Nephron (organoid): ENCODE results near the gene OCIAD1.
"Not testable (repeated sequence)": the region's sequence is repeated elsewhere in the genome, so short reads cannot be mapped to it uniquely, and the experiment has no call there.

Experiments used
- H3K27ac Mint-ChIP-seq, 3 experiments: 2 replicates each; pipeline ENCODE4 v1.8.0; 2020; ENCODE audit warnings: mixed read lengths in 3 of 3, mild to moderate bottlenecking in 2 of 3, moderate library complexity in 1 of 3
- H3K27me3 Mint-ChIP-seq: 2 replicates; pipeline ENCODE4 v1.8.0; 2021; ENCODE audit warnings: low read depth, mild to moderate bottlenecking, moderate library complexity, mixed read lengths
- H3K36me3 Mint-ChIP-seq: 2 replicates; pipeline ENCODE4 v1.8.0; 2020; ENCODE audit warnings: low read depth, mixed read lengths
- H3K4me1 Mint-ChIP-seq: 2 replicates; pipeline ENCODE4 v1.8.0; 2020; ENCODE audit warnings: mixed read lengths
- H3K4me3 Mint-ChIP-seq, 3 experiments: 2 replicates each; pipeline ENCODE4 v1.8.0; 2020; ENCODE audit warnings: mild to moderate bottlenecking in 3 of 3, mixed read lengths in 3 of 3, moderate library complexity in 2 of 3
- H3K9me3 Mint-ChIP-seq: 2 replicates; pipeline ENCODE4 v1.8.0; 2020; ENCODE audit warnings: mixed read lengths
- TF ChIP-seq, protein P1 (sequence below), 3 experiments: fragments of 200-600 bp; sonication (generic); IDR thresholded peaks; one replicate each; pipeline ENCODE4 v1.5.0; 2021; ENCODE audit warnings: antibody characterized with exemption in 3 of 3; ENCODE audit not compliant: unreplicated experiment in 3 of 3

OCIAD1 gene

DNA sequence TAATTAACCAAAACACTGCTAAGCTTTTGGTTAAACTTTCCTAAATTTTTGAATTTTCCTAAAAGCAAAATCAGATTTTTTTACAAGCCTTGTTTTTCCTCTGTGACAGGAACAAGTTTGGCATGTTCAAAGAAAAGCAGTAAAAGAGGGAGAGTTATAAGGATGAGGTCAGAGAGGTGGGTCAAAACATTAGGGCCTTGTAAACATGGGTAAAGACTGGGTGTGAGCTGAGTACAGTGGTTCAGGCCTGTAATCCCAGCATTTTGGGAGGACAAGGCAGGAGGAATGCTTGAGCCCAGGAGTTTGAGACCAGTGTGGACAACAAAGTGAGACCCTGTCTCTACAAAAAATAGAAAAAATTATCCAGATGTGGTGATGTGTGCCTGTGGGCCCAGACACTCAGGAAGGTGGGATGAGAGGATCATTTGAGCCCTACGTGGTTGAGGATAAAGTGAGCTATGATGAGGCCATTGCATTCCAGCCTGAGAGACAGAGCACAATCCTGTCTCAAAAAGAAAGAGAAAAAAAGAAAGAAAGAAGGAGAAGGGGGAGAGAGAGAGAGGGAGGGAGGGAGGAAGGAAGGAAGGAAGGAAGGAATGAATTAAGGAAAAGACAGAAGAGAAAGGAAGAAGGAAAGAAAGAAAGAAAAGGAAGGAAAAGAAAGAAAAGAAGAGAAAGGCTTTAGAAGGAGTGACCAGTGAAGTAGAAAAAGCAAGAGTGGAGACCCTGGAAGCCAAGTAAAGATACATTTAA is 33.8 kb upstream of the OCIAD1 start:
- TF ChIP-seq, protein P1, sequence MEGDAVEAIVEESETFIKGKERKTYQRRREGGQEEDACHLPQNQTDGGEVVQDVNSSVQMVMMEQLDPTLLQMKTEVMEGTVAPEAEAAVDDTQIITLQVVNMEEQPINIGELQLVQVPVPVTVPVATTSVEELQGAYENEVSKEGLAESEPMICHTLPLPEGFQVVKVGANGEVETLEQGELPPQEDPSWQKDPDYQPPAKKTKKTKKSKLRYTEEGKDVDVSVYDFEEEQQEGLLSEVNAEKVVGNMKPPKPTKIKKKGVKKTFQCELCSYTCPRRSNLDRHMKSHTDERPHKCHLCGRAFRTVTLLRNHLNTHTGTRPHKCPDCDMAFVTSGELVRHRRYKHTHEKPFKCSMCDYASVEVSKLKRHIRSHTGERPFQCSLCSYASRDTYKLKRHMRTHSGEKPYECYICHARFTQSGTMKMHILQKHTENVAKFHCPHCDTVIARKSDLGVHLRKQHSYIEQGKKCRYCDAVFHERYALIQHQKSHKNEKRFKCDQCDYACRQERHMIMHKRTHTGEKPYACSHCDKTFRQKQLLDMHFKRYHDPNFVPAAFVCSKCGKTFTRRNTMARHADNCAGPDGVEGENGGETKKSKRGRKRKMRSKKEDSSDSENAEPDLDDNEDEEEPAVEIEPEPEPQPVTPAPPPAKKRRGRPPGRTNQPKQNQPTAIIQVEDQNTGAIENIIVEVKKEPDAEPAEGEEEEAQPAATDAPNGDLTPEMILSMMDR (IDR thresholded peaks at IDR 0.05; ENCODE audit: unreplicated experiment in 3 of 3) = no peak
- no peaks in the 10 kb centered on the region for H3K36me3 Mint-ChIP-seq
- H3K9me3 Mint-ChIP-seq = no peaks in the 10 kb centered on the region
- peaks cover 11% of the 10 kb centered on the region for H3K4me1 Mint-ChIP-seq
- H3K4me3 Mint-ChIP-seq = no peak overlapping the region
- H3K27me3 Mint-ChIP-seq = no peaks in the 10 kb centered on the region
- no peak overlapping the region for H3K27ac Mint-ChIP-seq

DNA sequence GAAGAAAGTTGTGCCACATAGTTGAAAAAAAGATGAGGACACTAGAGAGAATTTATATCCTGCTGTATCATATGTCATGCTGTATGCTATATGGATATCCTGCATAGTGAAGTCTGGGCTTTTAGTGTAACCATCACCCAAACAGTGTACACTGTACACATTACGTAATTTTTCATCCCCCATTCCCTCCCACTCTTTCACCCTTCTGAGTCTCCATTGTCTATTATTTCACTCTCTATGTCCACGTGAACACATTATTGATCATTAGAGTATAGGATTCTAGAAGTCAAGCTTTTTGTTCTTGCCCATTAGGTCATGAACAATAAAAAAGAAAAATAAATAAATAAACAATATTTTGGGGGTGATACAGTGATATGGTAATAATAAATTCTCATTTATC is 32.8 kb upstream of the OCIAD1 start:
- no peaks in the 10 kb centered on the region for H3K27me3 Mint-ChIP-seq
- TF ChIP-seq, protein P1 (IDR thresholded peaks at IDR 0.05; ENCODE audit: unreplicated experiment in 3 of 3) = no peak
- peaks cover 11% of the 10 kb centered on the region for H3K4me1 Mint-ChIP-seq
- no peak overlapping the region for H3K4me3 Mint-ChIP-seq
- no peaks in the 10 kb centered on the region for H3K9me3 Mint-ChIP-seq
- H3K36me3 Mint-ChIP-seq = no peaks in the 10 kb centered on the region
- H3K27ac Mint-ChIP-seq = no peak overlapping the region

DNA sequence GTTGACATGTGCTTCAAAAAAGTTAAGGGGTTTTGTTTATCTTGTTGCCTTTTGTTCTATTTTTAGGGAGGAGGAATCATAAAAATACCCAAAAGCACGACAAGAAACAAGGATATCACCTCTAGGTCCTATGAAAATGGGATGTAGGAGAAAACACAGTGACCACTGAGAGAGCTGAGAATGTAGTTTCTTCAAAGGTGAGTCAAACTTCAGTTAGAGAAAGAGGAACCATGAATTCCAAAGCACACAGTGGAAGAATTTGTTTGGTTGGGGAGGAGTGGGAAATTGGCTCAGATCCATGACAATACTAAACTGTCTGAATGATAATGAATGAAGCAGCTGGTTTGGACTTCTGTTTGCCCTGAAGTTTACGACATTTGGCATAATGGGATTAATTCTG is 31.7 kb upstream of the OCIAD1 start:
- no peaks in the 10 kb centered on the region for H3K27me3 Mint-ChIP-seq
- no peaks in the 10 kb centered on the region for H3K9me3 Mint-ChIP-seq
- H3K27ac Mint-ChIP-seq = no peak overlapping the region
- no peaks in the 10 kb centered on the region for H3K36me3 Mint-ChIP-seq
- H3K4me3 Mint-ChIP-seq = no peak overlapping the region
- TF ChIP-seq, protein P1 (IDR thresholded peaks at IDR 0.05; ENCODE audit: unreplicated experiment in 3 of 3) = no peak
- peaks cover 11% of the 10 kb centered on the region for H3K4me1 Mint-ChIP-seq

DNA sequence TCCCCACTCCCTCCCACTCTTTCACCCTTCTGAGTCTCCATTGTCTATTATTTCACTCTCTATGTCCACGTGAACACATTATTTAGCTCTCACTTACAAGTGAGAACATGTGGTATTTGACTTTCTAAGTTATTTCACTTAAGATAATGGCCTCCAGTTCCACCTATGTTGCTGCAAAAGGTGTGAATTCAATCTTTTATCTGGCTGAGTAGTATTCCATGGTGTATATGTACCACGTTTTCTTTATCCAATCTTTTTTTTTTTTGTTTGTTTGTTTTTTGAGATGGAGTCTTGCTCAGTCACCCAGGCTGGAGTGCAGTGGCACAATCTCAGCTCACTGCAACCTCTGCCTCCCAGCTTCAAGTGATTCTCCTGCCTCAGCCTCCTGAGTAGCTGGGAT is 30.7 kb upstream of the OCIAD1 start:
- not testable (repeated sequence) for H3K36me3 Mint-ChIP-seq, H3K27me3 Mint-ChIP-seq, H3K27ac Mint-ChIP-seq, H3K4me3 Mint-ChIP-seq, H3K9me3 Mint-ChIP-seq
- H3K4me1 Mint-ChIP-seq = peaks cover 11% of the 10 kb centered on the region

DNA sequence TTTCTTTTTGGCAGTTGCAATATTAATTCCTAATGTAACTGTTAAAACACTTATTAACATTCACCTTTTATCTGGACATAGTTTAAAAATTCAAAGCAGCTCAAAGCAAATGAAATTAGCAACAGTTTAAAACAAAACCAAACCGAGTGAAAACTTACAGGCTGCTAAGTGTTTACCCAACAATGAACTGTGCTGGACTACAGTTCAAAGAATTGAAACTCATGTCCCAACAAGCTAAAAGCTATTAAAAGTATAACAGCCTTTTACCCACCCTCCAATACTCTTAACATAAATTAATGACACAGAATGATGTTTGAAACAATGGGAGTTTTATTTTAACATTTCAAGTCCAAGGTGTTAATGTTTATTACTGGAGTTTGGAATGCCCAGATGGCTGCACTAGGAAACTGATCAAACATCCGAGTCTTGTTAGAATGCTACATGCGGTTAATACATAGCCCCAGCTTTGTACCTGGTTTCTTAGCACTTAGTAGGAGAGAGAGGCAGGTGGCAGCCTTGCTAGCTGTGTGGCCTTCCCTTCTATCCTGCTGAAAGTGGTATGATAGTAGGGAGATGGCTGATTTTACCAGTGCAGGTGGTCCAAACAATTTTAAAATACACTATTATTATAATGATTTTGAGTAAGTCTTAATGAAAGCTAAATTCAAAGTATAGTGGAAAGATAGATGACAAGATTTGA is 29.7 kb upstream of the OCIAD1 start:
- Mint-ChIP-seq H3K27ac (no peak overlapping the region), H3K27me3 (no peaks in the 10 kb centered on the region), H3K36me3 (no peaks in the 10 kb centered on the region), H3K9me3 (no peaks in the 10 kb centered on the region), H3K4me3 (no peak overlapping the region), H3K4me1 (peaks cover 11% of the 10 kb centered on the region)
- TF ChIP-seq, protein P1 (IDR thresholded peaks at IDR 0.05; ENCODE audit: unreplicated experiment in 3 of 3) = no peak

DNA sequence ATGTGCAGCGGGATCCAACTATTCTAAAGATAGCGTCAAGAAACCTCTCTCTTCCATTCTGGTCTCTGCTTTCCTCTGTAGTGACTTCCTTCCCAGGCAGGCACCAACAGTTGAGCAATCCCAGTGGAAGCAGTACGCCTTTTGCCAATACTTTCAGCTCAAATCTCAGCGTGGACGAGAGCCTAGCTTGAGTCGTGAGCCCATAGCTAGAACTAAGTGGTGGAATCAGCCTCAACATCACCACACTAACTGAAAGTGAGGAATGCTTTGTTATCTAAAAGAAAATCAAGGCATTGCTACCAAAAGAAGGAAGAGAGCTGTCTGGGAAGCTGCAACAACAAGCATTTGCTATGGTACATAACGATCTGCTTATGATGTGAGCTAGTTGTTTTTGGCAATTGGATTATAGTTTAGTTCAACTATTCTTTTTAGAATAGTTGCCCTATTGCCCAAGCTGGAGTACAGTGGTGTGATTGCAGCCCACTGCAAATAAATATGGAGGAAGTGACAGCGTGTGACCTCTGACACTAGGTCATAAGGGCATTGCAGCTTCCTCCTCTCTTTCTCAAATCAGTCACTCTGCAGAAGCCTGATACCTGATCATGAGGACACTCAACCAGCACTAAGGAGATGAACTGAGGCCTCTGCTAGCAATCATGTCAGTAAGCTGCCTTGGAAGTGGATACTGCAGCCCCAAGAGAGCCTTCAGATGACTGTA is 26.1 kb upstream of the OCIAD1 start:
- Mint-ChIP-seq H3K36me3 (no peaks in the 10 kb centered on the region), H3K9me3 (no peaks in the 10 kb centered on the region), H3K4me3 (no peak overlapping the region), H3K27me3 (no peaks in the 10 kb centered on the region), H3K27ac (no peak overlapping the region), H3K4me1 (peaks cover 6% of the 10 kb centered on the region)
- TF ChIP-seq, protein P1 (IDR thresholded peaks at IDR 0.05; ENCODE audit: unreplicated experiment in 3 of 3) = no peak
